Suprapubic skin (tissue), 4 donors: ENCODE results near the gene TCTN2. TPM values are rescaled to one million over a fixed set of nuclear protein-coding genes. Genes with fewer than 3 reads are reported as not detected.

Experiments
- DNase-seq, 2 donors: peaks; one replicate each; pipeline ENCODE4 v3.0.0-alpha.2; 2019; ENCODE audit warnings: low spot score in 2 of 2
- H3K27ac ChIP-seq: fragments of 200-600 bp; sonication (generic); one replicate; pipeline ENCODE4 v1.5.1; 2019
- H3K27me3 ChIP-seq: fragments of 200-600 bp; sonication (generic); one replicate; pipeline ENCODE4 v1.5.1; 2019
- H3K36me3 ChIP-seq: fragments of 200-600 bp; sonication (generic); one replicate; pipeline ENCODE4 v1.5.1; 2019
- H3K4me1 ChIP-seq: fragments of 200-600 bp; sonication (generic); one replicate; pipeline ENCODE4 v1.5.1; 2019
- H3K4me3 ChIP-seq: fragments of 200-600 bp; sonication (generic); one replicate; pipeline ENCODE4 v1.5.1; 2019; ENCODE audit warnings: mild to moderate bottlenecking
- H3K9me3 ChIP-seq: fragments of 200-600 bp; sonication (generic); one replicate; pipeline ENCODE4 v1.5.1; 2019
- EP300 ChIP-seq: sonication (generic); formaldehyde crosslinking; IDR thresholded peaks from one replicate; pipeline ENCODE4 v1.6.1; 2017; ENCODE audit warnings: antibody characterized with exemption
- POLR2A ChIP-seq, 2 donors: fragments of 450-650 bp; IDR thresholded peaks; one replicate each; pipeline ENCODE4 v1.6.1; 2017; ENCODE audit warnings: antibody characterized with exemption in 2 of 2, mild to moderate bottlenecking in 2 of 2, moderate library complexity in 2 of 2
- POLR2AphosphoS5 ChIP-seq, 3 donors: sonication (generic); formaldehyde crosslinking; IDR thresholded peaks; one replicate each; pipeline ENCODE4 v1.6.1; 2017; ENCODE audit warnings: antibody characterized with exemption in 3 of 3
- WGBS: methylation state at CpG from one replicate; pipeline ENCODE4 v1.1.5; 2018; 5-methylcytosine and 5-hydroxymethylcytosine counted together
- total RNA-seq, 4 donors: library from RNA; depleted of rRNA; stranded (reverse); fragments of >200 nt; gene quantifications; one replicate each; pipeline ENCODE4 v1.1.0, GENCODE V29; 2016
- TF ChIP-seq, protein P1 (sequence below), 2 donors: fragments of 200-600 bp in 1 of 2; fragments of 450-650 bp in 1 of 2; sonication (generic) in 1 of 2; IDR thresholded peaks; one replicate each; pipeline ENCODE4 v1.5.1; 2016 to 2019; ENCODE audit warnings: antibody characterized with exemption in 2 of 2, mild to moderate bottlenecking in 1 of 2, moderate library complexity in 1 of 2

TCTN2 gene
- total RNA-seq, 4 donors from 2014 or later: 10.2 to 31.9 (median 16.0) TPM

DNA sequence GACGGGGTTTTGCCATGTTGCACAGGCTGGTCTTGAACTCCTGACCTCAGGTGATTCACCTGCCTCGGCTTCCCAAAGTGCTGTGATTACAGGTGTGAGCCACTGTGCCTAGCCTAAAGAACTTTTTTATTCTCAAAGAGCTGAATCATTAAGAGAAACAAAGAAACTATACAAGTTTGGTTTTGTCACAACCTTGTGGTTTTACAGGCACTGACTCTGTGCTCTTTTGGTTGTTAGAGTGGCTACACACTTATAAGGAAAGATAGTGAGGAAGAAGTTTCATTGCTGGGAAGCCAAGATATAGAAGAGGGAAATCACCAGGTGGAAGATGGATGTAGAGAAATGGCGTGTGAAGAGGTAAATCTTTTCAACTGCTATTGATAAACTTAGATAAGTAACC lies 81.1 kb downstream of the TCTN2 start:
- TF ChIP-seq POLR2A (IDR thresholded peaks at IDR 0.05) (no peak), EP300 (no peak), POLR2AphosphoS5 (IDR thresholded peaks at IDR 0.05) (no peak)
- TF ChIP-seq, protein P1, sequence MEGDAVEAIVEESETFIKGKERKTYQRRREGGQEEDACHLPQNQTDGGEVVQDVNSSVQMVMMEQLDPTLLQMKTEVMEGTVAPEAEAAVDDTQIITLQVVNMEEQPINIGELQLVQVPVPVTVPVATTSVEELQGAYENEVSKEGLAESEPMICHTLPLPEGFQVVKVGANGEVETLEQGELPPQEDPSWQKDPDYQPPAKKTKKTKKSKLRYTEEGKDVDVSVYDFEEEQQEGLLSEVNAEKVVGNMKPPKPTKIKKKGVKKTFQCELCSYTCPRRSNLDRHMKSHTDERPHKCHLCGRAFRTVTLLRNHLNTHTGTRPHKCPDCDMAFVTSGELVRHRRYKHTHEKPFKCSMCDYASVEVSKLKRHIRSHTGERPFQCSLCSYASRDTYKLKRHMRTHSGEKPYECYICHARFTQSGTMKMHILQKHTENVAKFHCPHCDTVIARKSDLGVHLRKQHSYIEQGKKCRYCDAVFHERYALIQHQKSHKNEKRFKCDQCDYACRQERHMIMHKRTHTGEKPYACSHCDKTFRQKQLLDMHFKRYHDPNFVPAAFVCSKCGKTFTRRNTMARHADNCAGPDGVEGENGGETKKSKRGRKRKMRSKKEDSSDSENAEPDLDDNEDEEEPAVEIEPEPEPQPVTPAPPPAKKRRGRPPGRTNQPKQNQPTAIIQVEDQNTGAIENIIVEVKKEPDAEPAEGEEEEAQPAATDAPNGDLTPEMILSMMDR (IDR thresholded peaks at IDR 0.05): no peak
- Histone ChIP-seq H3K4me3 (no peak overlapping the region), H3K27me3 (no peaks in the 10 kb centered on the region), H3K4me1 (no peaks in the 10 kb centered on the region), H3K36me3 (peaks cover 82% of the 10 kb centered on the region), H3K27ac (no peak overlapping the region), H3K9me3 (no peaks in the 10 kb centered on the region)
- no peak for DNase-seq
- WGBS: 93% methylated on average over 3 of the region's 3 CpGs

DNA sequence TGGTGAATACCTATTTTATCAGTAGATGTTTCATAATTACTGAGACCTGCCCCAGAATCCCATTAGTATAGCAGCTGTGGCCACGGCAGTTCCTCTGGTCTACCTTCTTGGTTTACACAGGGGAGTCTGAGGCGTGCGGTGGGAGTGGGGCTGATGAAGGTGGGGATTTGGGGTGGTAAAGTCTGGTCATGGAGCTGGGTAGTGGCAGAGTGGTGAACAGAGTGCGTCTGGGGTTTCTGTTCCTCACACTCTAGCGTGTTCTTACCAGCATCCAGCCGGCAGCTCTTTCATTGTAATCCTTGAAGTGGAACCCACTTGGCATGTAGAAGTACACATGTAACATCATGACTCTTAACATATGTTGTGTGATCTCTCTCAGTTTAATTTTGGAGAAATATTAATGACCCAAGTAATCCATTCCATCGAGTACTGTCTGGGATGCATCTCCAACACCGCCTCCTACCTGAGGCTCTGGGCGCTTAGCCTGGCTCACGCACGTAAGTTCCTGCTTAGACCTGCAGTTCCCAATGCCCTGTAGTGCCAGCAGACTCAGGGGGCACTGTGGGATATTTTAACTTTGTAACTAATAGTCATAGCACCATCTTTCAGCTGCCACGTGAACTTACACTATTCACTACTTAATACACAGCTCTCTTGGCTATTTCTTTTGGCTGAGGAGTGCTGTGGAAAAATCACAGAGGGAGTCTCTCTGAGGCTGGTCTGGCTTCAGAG lies 83.3 kb downstream of the TCTN2 start:
- 92% methylated on average over 12 of the region's 12 CpGs for WGBS
- Histone ChIP-seq H3K27ac (no peak overlapping the region), H3K4me1 (no peaks in the 10 kb centered on the region), H3K4me3 (no peak overlapping the region), H3K27me3 (no peaks in the 10 kb centered on the region), H3K36me3 (peaks cover 69% of the 10 kb centered on the region), H3K9me3 (no peaks in the 10 kb centered on the region)
- TF ChIP-seq EP300: no peak
- TF ChIP-seq POLR2A (IDR thresholded peaks at IDR 0.05): no peak
- TF ChIP-seq POLR2AphosphoS5 (IDR thresholded peaks at IDR 0.05): no peak
- TF ChIP-seq, protein P1 (IDR thresholded peaks at IDR 0.05): no peak
- DNase-seq: no peak

DNA sequence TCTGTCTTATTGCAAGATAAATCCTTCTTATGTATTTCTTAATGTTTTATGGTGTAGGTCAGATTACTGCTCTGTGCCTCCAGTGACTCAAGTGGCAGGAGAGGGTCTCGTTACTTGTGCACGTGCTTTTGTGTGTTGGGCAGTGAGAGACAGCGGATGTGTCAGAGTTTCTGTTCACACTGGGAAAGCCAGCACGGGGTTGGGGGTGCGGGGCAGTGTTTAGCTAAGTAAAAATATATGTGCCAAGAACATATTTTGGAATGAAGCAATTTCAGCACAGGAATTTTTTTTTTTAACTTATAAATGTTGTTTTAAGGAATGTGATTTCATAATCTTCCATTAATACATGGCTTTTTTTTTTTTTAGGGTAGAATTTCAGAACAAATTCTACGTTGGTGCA lies 86.6 kb downstream of the TCTN2 start:
- no peak overlapping the region for H3K4me3 ChIP-seq

More for the DNA sequence above, 86.6 kb downstream of the TCTN2 start:
- Histone ChIP-seq H3K27me3 (no peaks in the 10 kb centered on the region), H3K36me3 (peaks cover 47% of the 10 kb centered on the region), H3K27ac (no peak overlapping the region), H3K4me1 (peaks cover 11% of the 10 kb centered on the region), H3K9me3 (no peaks in the 10 kb centered on the region)
- 85% methylated on average over 6 of the region's 6 CpGs for WGBS
- TF ChIP-seq, protein P1 (IDR thresholded peaks at IDR 0.05): no peak
- TF ChIP-seq POLR2AphosphoS5 (IDR thresholded peaks at IDR 0.05) (no peak), EP300 (no peak), POLR2A (IDR thresholded peaks at IDR 0.05) (no peak)
- DNase-seq: no peak

Other genes with a start within 250 kb of the TCTN2 start
- 1 to 10 TPM; 3.2 to 6.1 (median 4.3) TPM for gene RILPL2, start 234.4 kb upstream of the TCTN2 start, total RNA-seq
- gene SNRNP35, start 213.0 kb upstream of the TCTN2 start, total RNA-seq: 10 to 100 TPM; 16.2 to 33.8 (median 20.3) TPM
- 10 to 100 TPM; 16.4 to 36.2 (median 24.2) TPM for gene RILPL1, start 137.4 kb upstream of the TCTN2 start, total RNA-seq
- 100 to 1,000 TPM in 1 of 4 donors, 10 to 100 TPM in 3; 61.6 to 101 (median 80.8) TPM for gene TMED2, start 86.6 kb upstream of the TCTN2 start, total RNA-seq
- gene DDX55, start 69.0 kb upstream of the TCTN2 start, total RNA-seq: 10 to 100 TPM; 23.6 to 57.1 (median 42.2) TPM
- gene EIF2B1, start 37.4 kb upstream of the TCTN2 start, total RNA-seq: 100 to 1,000 TPM; 122 to 214 (median 188) TPM
- gene GTF2H3, start 37.3 kb upstream of the TCTN2 start, total RNA-seq: 10 to 100 TPM; 14.4 to 33.3 (median 23.3) TPM
- gene ATP6V0A2, start 41.2 kb downstream of the TCTN2 start, total RNA-seq: 10 to 100 TPM; 30.0 to 64.4 (median 37.9) TPM
- 1 to 10 TPM in 1 of 4 donors, under 1 TPM in 2, not detected in 1; 0.13 to 1.2 (median 0.19) TPM for gene DNAH10, start 91.2 kb downstream of the TCTN2 start, total RNA-seq